MM.1S (cell line): ENCODE measurements around the gene GALNT9.

Experiments
- DNase-seq: peaks from one replicate; pipeline ENCODE4 v3.0.0-alpha.2; 2015
- H2AFZ ChIP-seq: fragments of 300-600 bp; sonication (generic); 2 replicates; pipeline ENCODE4 v1.6.0; 2016; ENCODE audit warnings: antibody characterized with exemption, low read length
- H3F3A ChIP-seq: fragments of 300-600 bp; sonication (generic); 2 replicates; pipeline ENCODE4 v1.6.1; 2016; ENCODE audit warnings: mild to moderate bottlenecking, antibody characterized with exemption, low read length, moderate library complexity, mixed read lengths; ENCODE audit not compliant: insufficient read depth
- H3K27ac ChIP-seq: fragments of 300-600 bp; sonication (generic); 2 replicates; pipeline ENCODE4 v1.5.1; 2016; ENCODE audit warnings: mild to moderate bottlenecking, low read length
- H3K27me3 ChIP-seq: fragments of 300-600 bp; sonication (generic); replicated peaks from 2 replicates; pipeline ENCODE4 v1.6.0; 2016; ENCODE audit warnings: low read length; ENCODE audit not compliant: insufficient read depth
- H3K36me3 ChIP-seq: fragments of 300-600 bp; sonication (generic); replicated peaks from 2 replicates; pipeline ENCODE4 v1.6.1; 2016; ENCODE audit warnings: mild to moderate bottlenecking, low read length, mixed read lengths; ENCODE audit not compliant: insufficient read depth
- H3K4me1 ChIP-seq: fragments of 300-600 bp; sonication (generic); 2 replicates; pipeline ENCODE4 v1.6.1; 2016; ENCODE audit warnings: low read length, mixed read lengths
- H3K4me2 ChIP-seq: fragments of 300-600 bp; sonication (generic); 2 replicates; pipeline ENCODE4 v1.6.0; 2016; ENCODE audit warnings: low read depth, low read length
- H3K4me3 ChIP-seq: fragments of 300-600 bp; sonication (generic); 2 replicates; pipeline ENCODE4 v1.5.1; 2016; ENCODE audit warnings: low read length, mixed read lengths
- H3K79me2 ChIP-seq: fragments of 300-600 bp; sonication (generic); 2 replicates; pipeline ENCODE4 v1.6.1; 2016; ENCODE audit warnings: mixed run types, low read length, mixed read lengths
- H3K9ac ChIP-seq: fragments of 300-600 bp; sonication (generic); 2 replicates; pipeline ENCODE4 v1.6.1; 2016; ENCODE audit warnings: low read length, mixed read lengths
- H3K9me2 ChIP-seq: fragments of 300-600 bp; sonication (generic); replicated peaks from 2 replicates; pipeline ENCODE4 v1.6.1; 2016; ENCODE audit warnings: mild to moderate bottlenecking, low read length, mixed read lengths; ENCODE audit not compliant: insufficient read depth
- H3K9me3 ChIP-seq: fragments of 300-600 bp; sonication (generic); replicated peaks from 2 replicates; pipeline ENCODE4 v1.6.1; 2016; ENCODE audit warnings: mild to moderate bottlenecking, low read length, mixed read lengths; ENCODE audit not compliant: insufficient read depth
- H4K20me1 ChIP-seq: fragments of 300-600 bp; sonication (generic); 2 replicates; pipeline ENCODE4 v1.6.1; 2016; ENCODE audit warnings: mild to moderate bottlenecking, low read length, moderate library complexity, mixed read lengths; ENCODE audit not compliant: insufficient read depth
- CTCF ChIP-seq: fragments of 300-600 bp; sonication (generic); IDR thresholded peaks from 2 replicates; pipeline ENCODE4 v1.5.1; 2016; ENCODE audit warnings: antibody characterized with exemption, low read length, mixed read lengths
- EZH2 ChIP-seq: fragments of 300-600 bp; sonication (generic); optimal IDR thresholded peaks from 2 replicates; pipeline ENCODE3; 2017; ENCODE audit warnings: low read depth, mild to moderate bottlenecking, antibody characterized with exemption, low read length, mixed read lengths
- EZH2phosphoT487 ChIP-seq: fragments of 300-600 bp; sonication (generic); IDR thresholded peaks from 2 replicates; pipeline ENCODE4 v1.6.1; 2018; ENCODE audit warnings: antibody characterized with exemption, low read length

The GALNT9 gene

GRCh38 chr12:132164426-132164825, 165.0 kb downstream of the GALNT9 start:
- no peaks in the 10 kb centered on the region for H3K27me3 ChIP-seq
- no peaks in the 10 kb centered on the region for H3K79me2 ChIP-seq
- H4K20me1 ChIP-seq: no peaks in the 10 kb centered on the region
- H3K27ac ChIP-seq: no peak overlapping the region
- H2AFZ ChIP-seq: no peak overlapping the region
- H3K9me3 ChIP-seq: no peaks in the 10 kb centered on the region
- no peak for TF ChIP-seq EZH2
- no peak for TF ChIP-seq CTCF
- TF ChIP-seq EZH2phosphoT487: no peak
- H3K9me2 ChIP-seq: no peaks in the 10 kb centered on the region
- H3K4me2 ChIP-seq: no peak overlapping the region
- no peaks in the 10 kb centered on the region for H3K4me1 ChIP-seq
- H3K36me3 ChIP-seq: no peaks in the 10 kb centered on the region
- H3F3A ChIP-seq: no peaks in the 10 kb centered on the region
- H3K9ac ChIP-seq: no peak overlapping the region
- DNase-seq: no peak
- H3K4me3 ChIP-seq: no peak overlapping the region

- Histone ChIP-seq H3K9me2 (no peaks in the 10 kb centered on the region), H3K9me3 (no peaks in the 10 kb centered on the region), H3K27ac (no peak overlapping the region), H2AFZ (no peak overlapping the region), H3F3A (no peaks in the 10 kb centered on the region), H3K4me1 (no peaks in the 10 kb centered on the region), H3K79me2 (no peaks in the 10 kb centered on the region), H3K27me3 (no peaks in the 10 kb centered on the region), H3K4me3 (no peak overlapping the region), H3K9ac (no peak overlapping the region), H3K4me2 (no peak overlapping the region), H4K20me1 (no peaks in the 10 kb centered on the region), H3K36me3 (no peaks in the 10 kb centered on the region)
- DNase-seq: no peak
- TF ChIP-seq EZH2 (no peak), EZH2phosphoT487 (no peak), CTCF (no peak)
Observed at GRCh38 chr12:132163911-132164288, 165.5 kb downstream of the GALNT9 start.

GRCh38 chr12:132163041-132163910, 166.1 kb downstream of the GALNT9 start:
- no peak for DNase-seq
- Histone ChIP-seq H3K9ac (no peak overlapping the region), H3K4me1 (no peaks in the 10 kb centered on the region), H3K79me2 (no peaks in the 10 kb centered on the region), H3K9me2 (no peaks in the 10 kb centered on the region), H3K36me3 (no peaks in the 10 kb centered on the region), H3F3A (no peaks in the 10 kb centered on the region), H2AFZ (no peak overlapping the region), H3K4me2 (no peak overlapping the region), H4K20me1 (no peaks in the 10 kb centered on the region), H3K27ac (no peak overlapping the region), H3K27me3 (no peaks in the 10 kb centered on the region), H3K9me3 (no peaks in the 10 kb centered on the region), H3K4me3 (no peak overlapping the region)
- TF ChIP-seq EZH2phosphoT487: no peak
- no peak for TF ChIP-seq CTCF
- TF ChIP-seq EZH2: no peak
